OCI-LY1 (cell line): ENCODE measurements around the gene BCAP31.
"Not testable (repeated sequence)": the region's sequence is repeated elsewhere in the genome, so short reads cannot be mapped to it uniquely, and the experiment has no call there.

ENCODE experiments used
- EZH2 ChIP-seq: fragments of 200-600 bp; sonication (generic), shearing (Covaris generic); IDR thresholded peaks from 2 replicates; pipeline ENCODE4 v1.8.0; 2017; ENCODE audit warnings: borderline replicate concordance, mixed run types, mild to moderate bottlenecking, antibody characterized with exemption, low read length, moderate library complexity, mixed read lengths
- TF ChIP-seq, protein P1 (sequence below): fragments of 200-600 bp; sonication (generic), shearing (Covaris generic); IDR thresholded peaks from 2 replicates; pipeline ENCODE4 v1.5.1; 2017; ENCODE audit warnings: mild to moderate bottlenecking, antibody characterized with exemption, low read length, moderate library complexity, mixed read lengths

DNA sequence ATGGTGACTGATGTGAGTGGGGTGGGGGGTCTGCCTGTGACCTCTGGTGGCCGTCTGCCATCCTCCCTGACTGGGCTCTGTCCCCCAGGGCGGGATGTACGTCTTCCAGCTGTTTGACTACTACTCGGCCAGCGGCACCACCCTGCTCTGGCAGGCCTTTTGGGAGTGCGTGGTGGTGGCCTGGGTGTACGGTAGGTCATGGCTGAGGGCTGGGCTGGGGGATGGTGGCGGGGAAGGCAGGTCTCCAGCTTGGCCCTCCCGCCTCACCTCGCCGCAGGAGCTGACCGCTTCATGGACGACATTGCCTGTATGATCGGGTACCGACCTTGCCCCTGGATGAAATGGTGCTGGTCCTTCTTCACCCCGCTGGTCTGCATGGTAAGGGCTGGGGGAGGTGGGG lies 29.9 kb downstream of the BCAP31 start:
- TF ChIP-seq, protein P1, sequence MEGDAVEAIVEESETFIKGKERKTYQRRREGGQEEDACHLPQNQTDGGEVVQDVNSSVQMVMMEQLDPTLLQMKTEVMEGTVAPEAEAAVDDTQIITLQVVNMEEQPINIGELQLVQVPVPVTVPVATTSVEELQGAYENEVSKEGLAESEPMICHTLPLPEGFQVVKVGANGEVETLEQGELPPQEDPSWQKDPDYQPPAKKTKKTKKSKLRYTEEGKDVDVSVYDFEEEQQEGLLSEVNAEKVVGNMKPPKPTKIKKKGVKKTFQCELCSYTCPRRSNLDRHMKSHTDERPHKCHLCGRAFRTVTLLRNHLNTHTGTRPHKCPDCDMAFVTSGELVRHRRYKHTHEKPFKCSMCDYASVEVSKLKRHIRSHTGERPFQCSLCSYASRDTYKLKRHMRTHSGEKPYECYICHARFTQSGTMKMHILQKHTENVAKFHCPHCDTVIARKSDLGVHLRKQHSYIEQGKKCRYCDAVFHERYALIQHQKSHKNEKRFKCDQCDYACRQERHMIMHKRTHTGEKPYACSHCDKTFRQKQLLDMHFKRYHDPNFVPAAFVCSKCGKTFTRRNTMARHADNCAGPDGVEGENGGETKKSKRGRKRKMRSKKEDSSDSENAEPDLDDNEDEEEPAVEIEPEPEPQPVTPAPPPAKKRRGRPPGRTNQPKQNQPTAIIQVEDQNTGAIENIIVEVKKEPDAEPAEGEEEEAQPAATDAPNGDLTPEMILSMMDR, result not testable (repeated sequence)
- not testable (repeated sequence) for TF ChIP-seq EZH2
